SK-N-SH (cell line): ENCODE data around the gene CRYBG3. TPM values are rescaled to one million over a fixed set of nuclear protein-coding genes. Genes with fewer than 3 reads are reported as not detected.

Source experiments
- CTCF ChIA-PET: fragments of 300-600, 350-600 bp; formaldehyde crosslinking; extraction: SDS; loops from one replicate; lab custom pipeline; 2021; lab: Yijun Ruan, JAX
- POLR2A ChIA-PET: fragments of 350-600 bp; sonication (Branson Sonifier 250); formaldehyde crosslinking; extraction: SDS; loops from one replicate; lab custom pipeline; 2020; ENCODE audit warnings: antibody characterized with exemption, inconsistent platforms; lab: Yijun Ruan, JAX
- DNase-seq: peaks from one replicate; pipeline ENCODE4 v3.0.0; 2012
- H2AFZ ChIP-seq: fragments of 200-600 bp; sonication (generic); 2 replicates; pipeline ENCODE4 v1.8.1; 2016; ENCODE audit warnings: antibody characterized with exemption, mild to moderate bottlenecking, low read depth
- H3F3A ChIP-seq: fragments of 200-600 bp; sonication (generic); replicated peaks from 2 replicates; pipeline ENCODE3; 2016; ENCODE audit warnings: antibody characterized with exemption, mild to moderate bottlenecking; ENCODE audit not compliant: insufficient read depth
- H3K27ac ChIP-seq, 2 experiments: fragments of 200-500 bp in 1 of 2; fragments of 200-600 bp in 1 of 2; sonication (Bioruptor generic) in 1 of 2; sonication (generic), shearing (Covaris generic) in 1 of 2; 2 replicates each; pipeline versions ENCODE4 v1.5.1 to v1.6.1; 2014 to 2016; ENCODE audit warnings: low read depth in 2 of 2, inconsistent platforms in 1 of 2, low read length in 1 of 2, mild to moderate bottlenecking in 1 of 2, mixed read lengths in 1 of 2
- H3K27me3 ChIP-seq: fragments of 200-600 bp; sonication (generic), shearing (Covaris generic); 2 replicates; pipeline ENCODE4 v1.6.1; 2016; ENCODE audit warnings: mixed run types; ENCODE audit not compliant: insufficient read depth
- H3K36me3 ChIP-seq, 2 experiments: fragments of 200-500 bp in 1 of 2; fragments of 200-600 bp in 1 of 2; sonication (Bioruptor generic) in 1 of 2; sonication (generic) in 1 of 2; replicated peaks in 1 of 2; 2 replicates each; pipeline versions ENCODE3 to v1.5.1; 2014 to 2016; ENCODE audit warnings: low read length in 1 of 2, mild to moderate bottlenecking in 1 of 2; ENCODE audit not compliant: insufficient read depth in 2 of 2, control insufficient read depth in 1 of 2
- H3K4me1 ChIP-seq, 2 experiments: fragments of 200-500 bp in 1 of 2; fragments of 200-600 bp in 1 of 2; sonication (Bioruptor generic) in 1 of 2; sonication (generic), shearing (Covaris generic) in 1 of 2; 2 replicates each; pipeline versions ENCODE4 v1.5.1 to v1.6.1; 2014 to 2016; ENCODE audit warnings: low read depth in 1 of 2, low read length in 1 of 2, mixed run types in 1 of 2; ENCODE audit not compliant: insufficient read depth in 2 of 2, control insufficient read depth in 1 of 2
- H3K4me2 ChIP-seq: fragments of 200-600 bp; sonication (generic), shearing (Covaris generic); 2 replicates; pipeline ENCODE4 v1.6.1; 2017; ENCODE audit warnings: mixed run types
- H3K4me3 ChIP-seq, 2 experiments: fragments of 200-500 bp in 1 of 2; fragments of 200-600 bp in 1 of 2; sonication (Bioruptor generic) in 1 of 2; sonication (generic), shearing (Covaris generic) in 1 of 2; 2 replicates each; pipeline versions ENCODE4 v1.5.1 to v1.8.1; 2014 to 2016; ENCODE audit warnings: low read depth in 2 of 2, inconsistent platforms in 1 of 2, low read length in 1 of 2, mild to moderate bottlenecking in 1 of 2, mixed read lengths in 1 of 2, moderate library complexity in 1 of 2
- H3K79me2 ChIP-seq: fragments of 200-600 bp; sonication (generic); 2 replicates; pipeline ENCODE4 v1.8.1; 2017; ENCODE audit warnings: mild to moderate bottlenecking; ENCODE audit not compliant: insufficient read depth
- H3K9ac ChIP-seq: fragments of 200-600 bp; sonication (generic); 2 replicates; pipeline ENCODE4 v1.6.1; 2017; ENCODE audit warnings: mixed run types
- H3K9me2 ChIP-seq: fragments of 200-600 bp; sonication (generic); 2 replicates; pipeline ENCODE4 v1.6.1; 2017; ENCODE audit warnings: mixed run types
- H3K9me3 ChIP-seq: fragments of 200-600 bp; sonication (generic); 2 replicates; pipeline ENCODE4 v1.6.1; 2017; ENCODE audit warnings: mixed run types, mild to moderate bottlenecking, moderate library complexity
- H4K20me1 ChIP-seq: fragments of 200-600 bp; sonication (generic); 2 replicates; pipeline ENCODE4 v1.6.1; 2017; ENCODE audit warnings: mild to moderate bottlenecking, mixed run types; ENCODE audit not compliant: insufficient read depth
- CHD2 ChIP-seq: fragments of 150-350 bp; IDR thresholded peaks from 2 replicates; pipeline ENCODE4 v1.6.1; 2018; ENCODE audit warnings: low read length; ENCODE audit not compliant: partially characterized antibody
- EP300 ChIP-seq, 2 experiments: IDR thresholded peaks; 2 replicates each; pipeline versions ENCODE4 v1.4.0 to v1.6.1; 2012; ENCODE audit warnings: borderline replicate concordance in 1 of 2, low read depth in 1 of 2, low read length in 1 of 2
- FOSL2 ChIP-seq: IDR thresholded peaks from 2 replicates; pipeline ENCODE4 v1.4.0; 2012; ENCODE audit warnings: low read depth, mild to moderate bottlenecking, moderate library complexity, borderline replicate concordance
- MEF2A ChIP-seq: IDR thresholded peaks from 2 replicates; pipeline ENCODE4 v1.4.0; 2012; ENCODE audit warnings: low read depth, borderline replicate concordance
- MXI1 ChIP-seq: IDR thresholded peaks from 2 replicates; pipeline ENCODE4 v1.6.1; 2012; ENCODE audit warnings: mild to moderate bottlenecking, low read depth, low read length, improper control_type of control experiment
- POLR2AphosphoS5 ChIP-seq: IDR thresholded peaks from 2 replicates; pipeline ENCODE4 v1.6.1; 2012; ENCODE audit warnings: low read depth, low read length
- RAD21 ChIP-seq: IDR thresholded peaks from 2 replicates; pipeline ENCODE4 v1.6.1; 2012; ENCODE audit warnings: mild to moderate bottlenecking, low read length
- RXRA ChIP-seq: IDR thresholded peaks from 2 replicates; pipeline ENCODE4 v1.4.0; 2012; ENCODE audit warnings: low read depth, mild to moderate bottlenecking, borderline replicate concordance
- TCF12 ChIP-seq: IDR thresholded peaks from 2 replicates; pipeline ENCODE4 v1.4.0; 2012
- WGBS: methylation state at CpG from one replicate; pipeline ENCODE4 v1.1.6; 2017; ENCODE audit warnings: low lambda C conversion rate; 5-methylcytosine and 5-hydroxymethylcytosine counted together
- polyA plus RNA-seq, 3 experiments: library from polyadenylated mRNA; depleted of rRNA; stranded (reverse); fragments of >200 nt; gene quantifications; 2 replicates each; pipeline ENCODE4 v1.2.3, GENCODE V29; 2012
- TF ChIP-seq, protein P1 (sequence below): IDR thresholded peaks from 2 replicates; pipeline ENCODE4 v1.4.0; 2012; ENCODE audit warnings: low read depth, borderline replicate concordance
- TF ChIP-seq, protein P2 (sequence below): IDR thresholded peaks from 2 replicates; pipeline ENCODE4 v1.6.1; 2012; ENCODE audit warnings: mild to moderate bottlenecking, low read depth, low read length, moderate library complexity

The CRYBG3 gene
- polyA plus RNA-seq, 1 of the 3 experiments (the other 2 are of a cell fraction): 2.4 TPM

DNA sequence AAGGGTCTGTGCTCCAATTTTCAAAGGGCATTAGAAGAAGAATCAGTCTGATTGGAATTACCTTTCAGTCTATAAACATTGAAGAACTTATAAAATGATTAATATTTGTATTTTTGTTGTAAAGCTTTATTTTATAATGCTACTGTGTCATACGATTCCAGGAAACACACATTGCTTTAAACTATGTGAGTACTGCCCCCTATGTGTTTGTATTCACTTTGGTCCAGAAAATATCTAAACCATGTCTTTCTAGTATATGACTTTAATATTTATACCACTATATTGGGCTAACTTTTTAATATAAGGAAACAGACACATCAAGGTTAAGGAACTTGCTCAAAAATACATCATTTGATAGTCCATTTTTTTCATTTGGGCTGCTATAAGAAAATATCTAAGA, 153.7 kb downstream of the CRYBG3 start:
- no peak for DNase-seq
- H4K20me1 ChIP-seq: no peaks in the 10 kb centered on the region
- H3K4me1 ChIP-seq: peaks cover 7 to 22% of the 10 kb centered on the region in 2 experiments; a peak in 3 of 4 replicates
- no peak overlapping the region for H3K9ac ChIP-seq
- no peaks in the 10 kb centered on the region for H3F3A ChIP-seq
- POLR2A ChIA-PET: no interaction called here
- H3K79me2 ChIP-seq: peaks cover 4% of the 10 kb centered on the region; the same call in 1 of the 2 replicates
- H3K4me2 ChIP-seq: no peak overlapping the region
- no peaks in the 10 kb centered on the region for H3K36me3 ChIP-seq
- no peaks in the 10 kb centered on the region for H3K27me3 ChIP-seq
- no peak overlapping the region for H3K4me3 ChIP-seq
- no peaks in the 10 kb centered on the region for H3K9me3 ChIP-seq
- no peak for TF ChIP-seq EP300 (IDR thresholded peaks at IDR 0.05; ENCODE audit: borderline replicate concordance in 1 of 2, low read depth in 1 of 2, low read length in 1 of 2)
- TF ChIP-seq RAD21: peak; percentile 12; the same call in 1 of the 2 replicates
- no peak for TF ChIP-seq MEF2A
- TF ChIP-seq, all 33 proteins: peak for 1
- CTCF ChIA-PET: interaction anchor here (1.0 kb wide), 2 partner anchors 9 to 154 kb away, joined by 3 to 4 read pairs; partner anchors contain the start of gene CRYBG3
- no peak overlapping the region for H2AFZ ChIP-seq
- WGBS: 92% methylated on average over 1 of the region's 1 CpG
- H3K27ac ChIP-seq: no peak overlapping the region
- H3K9me2 ChIP-seq: no peaks in the 10 kb centered on the region

DNA sequence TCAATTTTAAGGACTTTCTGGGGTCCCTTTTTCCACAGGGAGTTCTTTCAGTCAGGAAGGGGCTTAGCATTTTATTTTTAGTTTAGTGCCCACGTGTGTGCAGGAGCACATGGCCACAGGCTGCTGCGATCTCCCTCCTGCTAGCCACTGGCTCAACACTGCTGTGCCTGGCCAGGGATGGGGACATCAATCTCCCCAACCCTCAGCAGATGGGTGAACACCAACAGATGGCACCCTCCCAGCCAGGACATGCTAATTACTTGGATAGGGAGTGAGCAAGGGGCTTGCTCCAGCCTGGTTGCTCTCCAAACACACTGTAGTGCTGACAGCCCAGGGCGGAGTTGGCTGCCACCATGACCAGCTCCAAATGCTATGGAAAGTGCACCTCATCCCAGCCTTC, 157.8 kb downstream of the CRYBG3 start:
- Histone ChIP-seq H4K20me1 (no peaks in the 10 kb centered on the region), H2AFZ (no peak overlapping the region), H3K27ac (no peak overlapping the region), H3K9me2 (no peaks in the 10 kb centered on the region), H3K79me2 (no peaks in the 10 kb centered on the region), H3K9ac (no peak overlapping the region), H3K4me3 (no peak overlapping the region), H3K9me3 (no peaks in the 10 kb centered on the region), H3K4me2 (no peak overlapping the region), H3F3A (no peaks in the 10 kb centered on the region), H3K4me1 (peaks cover 0 to 11% of the 10 kb centered on the region in 2 experiments; a peak in 1 of 4 replicates), H3K36me3 (no peaks in the 10 kb centered on the region), H3K27me3 (no peaks in the 10 kb centered on the region)
- WGBS: 67% methylated on average over 3 of the region's 3 CpGs
- DNase-seq: peak; percentile 18
- TF ChIP-seq CHD2 (no peak), RXRA (no peak), POLR2AphosphoS5 (no peak), TCF12 (no peak), FOSL2 (no peak), MXI1 (no peak)
- TF ChIP-seq, protein P1, sequence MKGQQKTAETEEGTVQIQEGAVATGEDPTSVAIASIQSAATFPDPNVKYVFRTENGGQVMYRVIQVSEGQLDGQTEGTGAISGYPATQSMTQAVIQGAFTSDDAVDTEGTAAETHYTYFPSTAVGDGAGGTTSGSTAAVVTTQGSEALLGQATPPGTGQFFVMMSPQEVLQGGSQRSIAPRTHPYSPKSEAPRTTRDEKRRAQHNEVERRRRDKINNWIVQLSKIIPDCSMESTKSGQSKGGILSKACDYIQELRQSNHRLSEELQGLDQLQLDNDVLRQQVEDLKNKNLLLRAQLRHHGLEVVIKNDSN: no peak
- TF ChIP-seq, protein P2, sequence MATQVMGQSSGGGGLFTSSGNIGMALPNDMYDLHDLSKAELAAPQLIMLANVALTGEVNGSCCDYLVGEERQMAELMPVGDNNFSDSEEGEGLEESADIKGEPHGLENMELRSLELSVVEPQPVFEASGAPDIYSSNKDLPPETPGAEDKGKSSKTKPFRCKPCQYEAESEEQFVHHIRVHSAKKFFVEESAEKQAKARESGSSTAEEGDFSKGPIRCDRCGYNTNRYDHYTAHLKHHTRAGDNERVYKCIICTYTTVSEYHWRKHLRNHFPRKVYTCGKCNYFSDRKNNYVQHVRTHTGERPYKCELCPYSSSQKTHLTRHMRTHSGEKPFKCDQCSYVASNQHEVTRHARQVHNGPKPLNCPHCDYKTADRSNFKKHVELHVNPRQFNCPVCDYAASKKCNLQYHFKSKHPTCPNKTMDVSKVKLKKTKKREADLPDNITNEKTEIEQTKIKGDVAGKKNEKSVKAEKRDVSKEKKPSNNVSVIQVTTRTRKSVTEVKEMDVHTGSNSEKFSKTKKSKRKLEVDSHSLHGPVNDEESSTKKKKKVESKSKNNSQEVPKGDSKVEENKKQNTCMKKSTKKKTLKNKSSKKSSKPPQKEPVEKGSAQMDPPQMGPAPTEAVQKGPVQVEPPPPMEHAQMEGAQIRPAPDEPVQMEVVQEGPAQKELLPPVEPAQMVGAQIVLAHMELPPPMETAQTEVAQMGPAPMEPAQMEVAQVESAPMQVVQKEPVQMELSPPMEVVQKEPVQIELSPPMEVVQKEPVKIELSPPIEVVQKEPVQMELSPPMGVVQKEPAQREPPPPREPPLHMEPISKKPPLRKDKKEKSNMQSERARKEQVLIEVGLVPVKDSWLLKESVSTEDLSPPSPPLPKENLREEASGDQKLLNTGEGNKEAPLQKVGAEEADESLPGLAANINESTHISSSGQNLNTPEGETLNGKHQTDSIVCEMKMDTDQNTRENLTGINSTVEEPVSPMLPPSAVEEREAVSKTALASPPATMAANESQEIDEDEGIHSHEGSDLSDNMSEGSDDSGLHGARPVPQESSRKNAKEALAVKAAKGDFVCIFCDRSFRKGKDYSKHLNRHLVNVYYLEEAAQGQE: no peak
- ChIA-PET CTCF (no interaction called here), POLR2A (no interaction called here)
